HEK293 (cell line): ENCODE results near the gene ASGR2.

ENCODE experiments used
- CTCF ChIA-PET: fragments of 350-600 bp; formaldehyde crosslinking; extraction: SDS; loops from one replicate; lab custom pipeline; 2021; ENCODE audit warnings: antibody characterized with exemption; lab: Yijun Ruan, JAX
- POLR2A ChIA-PET: fragments of 300-600 bp; formaldehyde crosslinking; extraction: SDS; loops from one replicate; lab custom pipeline; 2020; ENCODE audit warnings: antibody characterized with exemption, inconsistent platforms; lab: Yijun Ruan, JAX
- H3K27ac ChIP-seq: fragments of 200-500 bp; sonication (Bioruptor generic); 2 replicates; pipeline ENCODE4 v1.5.1; 2014; ENCODE audit warnings: low read depth, low read length, control low read depth, inconsistent platforms; ENCODE audit errors: extremely low read depth
- H3K36me3 ChIP-seq, 2 experiments: fragments of 200-500 bp in 1 of 2; sonication (Bioruptor generic) in 1 of 2; 1 replicate in 1 of 2; 2 replicates in 1 of 2; pipeline ENCODE4 v1.5.1; 2014 to 2017; ENCODE audit warnings: inconsistent platforms in 2 of 2, low read length in 2 of 2; ENCODE audit not compliant: control insufficient read depth in 2 of 2, insufficient read depth in 1 of 2
- H3K4me1 ChIP-seq: fragments of 200-500 bp; sonication (Bioruptor generic); 2 replicates; pipeline ENCODE4 v1.5.1; 2014; ENCODE audit warnings: mild to moderate bottlenecking, low read length, inconsistent platforms; ENCODE audit not compliant: control insufficient read depth, insufficient read depth
- H3K4me3 ChIP-seq: 2 replicates; pipeline ENCODE4 v1.5.1; 2011; ENCODE audit warnings: low read depth, mild to moderate bottlenecking, control low read depth, low read length, moderate library complexity
- H3K9me3 ChIP-seq: fragments of 200-500 bp; sonication (Bioruptor generic); 2 replicates; pipeline ENCODE4 v1.5.1; 2014; ENCODE audit warnings: low read depth, low read length, inconsistent platforms; ENCODE audit not compliant: control insufficient read depth, insufficient read depth
- BCL11A ChIP-seq: fragments of 450-650 bp; formaldehyde crosslinking; IDR thresholded peaks from 2 replicates; pipeline ENCODE4 v1.5.1; 2016; ENCODE audit warnings: low read depth, missing biosample characterization, missing genetic modification characterization
- BCL6B ChIP-seq: fragments of 450-650 bp; formaldehyde crosslinking; IDR thresholded peaks from 2 replicates; pipeline ENCODE4 v1.5.1; 2017; ENCODE audit warnings: missing biosample characterization, missing genetic modification characterization
- KLF17 ChIP-seq: fragments of 450-650 bp; formaldehyde crosslinking; IDR thresholded peaks from 2 replicates; pipeline ENCODE4 v1.5.1; 2016; ENCODE audit warnings: missing biosample characterization, missing genetic modification characterization
- ZBTB21 ChIP-seq: fragments of 450-650 bp; formaldehyde crosslinking; IDR thresholded peaks from 2 replicates; pipeline ENCODE4 v1.5.1; 2017; ENCODE audit warnings: missing biosample characterization, missing genetic modification characterization
- ZFHX2 ChIP-seq: fragments of 450-650 bp; formaldehyde crosslinking; conservative IDR thresholded peaks from 2 replicates; pipeline ENCODE4 v1.5.1; 2016; ENCODE audit warnings: missing biosample characterization, missing genetic modification characterization
- ZNF132 ChIP-seq: fragments of 450-650 bp; formaldehyde crosslinking; IDR thresholded peaks from 2 replicates; pipeline ENCODE4 v1.5.1; 2017; ENCODE audit warnings: missing biosample characterization, missing genetic modification characterization, borderline replicate concordance
- ZNF211 ChIP-seq: fragments of 450-650 bp; formaldehyde crosslinking; IDR thresholded peaks from 2 replicates; pipeline ENCODE4 v1.5.1; 2016; ENCODE audit warnings: low read depth, missing biosample characterization, missing genetic modification characterization
- ZNF248 ChIP-seq: fragments of 450-650 bp; formaldehyde crosslinking; IDR thresholded peaks from 2 replicates; pipeline ENCODE4 v1.5.1; 2017; ENCODE audit warnings: missing biosample characterization, missing genetic modification characterization
- ZNF266 ChIP-seq: fragments of 450-650 bp; formaldehyde crosslinking; IDR thresholded peaks from 2 replicates; pipeline ENCODE4 v1.5.1; 2016; ENCODE audit warnings: missing biosample characterization, missing genetic modification characterization, low read depth
- ZNF423 ChIP-seq: fragments of 450-650 bp; formaldehyde crosslinking; IDR thresholded peaks from 2 replicates; pipeline ENCODE4 v1.5.1; 2016; ENCODE audit warnings: missing biosample characterization, missing genetic modification characterization
- ZNF426 ChIP-seq: fragments of 450-650 bp; formaldehyde crosslinking; IDR thresholded peaks from 2 replicates; pipeline ENCODE4 v1.5.1; 2017; ENCODE audit warnings: missing biosample characterization, missing genetic modification characterization, mild to moderate bottlenecking, inconsistent platforms, moderate library complexity
- ZNF518A ChIP-seq: fragments of 450-650 bp; formaldehyde crosslinking; conservative IDR thresholded peaks from 2 replicates; pipeline ENCODE4 v1.5.1; 2016; ENCODE audit warnings: low read depth, missing biosample characterization, missing genetic modification characterization
- ZNF561 ChIP-seq: fragments of 450-650 bp; IDR thresholded peaks from 2 replicates; pipeline ENCODE4 v1.5.1; 2018; ENCODE audit warnings: missing biosample characterization, missing genetic modification characterization, borderline replicate concordance
- ZNF624 ChIP-seq: fragments of 450-650 bp; formaldehyde crosslinking; IDR thresholded peaks from 2 replicates; pipeline ENCODE4 v1.5.1; 2017; ENCODE audit warnings: missing biosample characterization, missing genetic modification characterization
- ZNF626 ChIP-seq: fragments of 450-650 bp; sonication (Bioruptor Pico); formaldehyde crosslinking; IDR thresholded peaks from 2 replicates; pipeline ENCODE4 v1.5.1; 2018; ENCODE audit warnings: missing biosample characterization, missing genetic modification characterization, inconsistent platforms
- ZNF707 ChIP-seq: fragments of 450-650 bp; formaldehyde crosslinking; IDR thresholded peaks from 2 replicates; pipeline ENCODE4 v1.5.1; 2016; ENCODE audit warnings: missing biosample characterization, missing genetic modification characterization
- ZNF837 ChIP-seq: fragments of 450-650 bp; formaldehyde crosslinking; IDR thresholded peaks from 2 replicates; pipeline ENCODE4 v1.5.1; 2016; ENCODE audit warnings: missing biosample characterization, missing genetic modification characterization
- ZSCAN4 ChIP-seq: fragments of 450-650 bp; formaldehyde crosslinking; IDR thresholded peaks from 2 replicates; pipeline ENCODE4 v1.5.1; 2017; ENCODE audit warnings: missing biosample characterization, missing genetic modification characterization

Gene ASGR2

GRCh38 chr17:7107795-7108559 lies 6.6 kb downstream of the ASGR2 start:
- ChIA-PET POLR2A (interaction anchor here (0.5 kb wide), 1 partner anchor 10 kb away, joined by 3 read pairs; no protein-coding TSS in a partner anchor), CTCF (no interaction called here)
- Histone ChIP-seq H3K36me3 (no peaks in the 10 kb centered on the region), H3K4me3 (no peak overlapping the region), H3K4me1 (no peaks in the 10 kb centered on the region), H3K27ac (no peak overlapping the region), H3K9me3 (no peaks in the 10 kb centered on the region)
- TF ChIP-seq ZNF561 (tag by site-specific recombination) (no peak), KLF17 (no peak), ZSCAN4 (tag by site-specific recombination) (peak; percentile 3; the same call in 1 of the 2 replicates)

- no peaks in the 10 kb centered on the region for H3K9me3 ChIP-seq
- no peaks in the 10 kb centered on the region for H3K36me3 ChIP-seq
- POLR2A ChIA-PET = no interaction called here
- peak; percentile 56; the same call in 1 of the 2 replicates for TF ChIP-seq ZNF211 (tag by site-specific recombination)
- TF ChIP-seq ZSCAN4 (tag by site-specific recombination) = peak; percentile 52
- no peak for TF ChIP-seq ZNF624 (tag by site-specific recombination)
- no peak for TF ChIP-seq ZBTB21 (tag by site-specific recombination)
- no peak overlapping the region for H3K4me3 ChIP-seq
- CTCF ChIA-PET = interaction anchor here (0.6 kb wide), 2 partner anchors 42 to 911 kb away, joined by 3 read pairs; no protein-coding TSS in a partner anchor
- H3K27ac ChIP-seq = no peak overlapping the region
- no peaks in the 10 kb centered on the region for H3K4me1 ChIP-seq
These were observed 7.4 kb downstream of the ASGR2 start for GRCh38 chr17:7107012-7107754.

- no peaks in the 10 kb centered on the region for H3K9me3 ChIP-seq
- ChIA-PET CTCF (interaction anchor here (0.7 to 1.4 kb wide), 7 partner anchors 9 to 76 kb away, joined by 3 to 9 read pairs (median 4); no protein-coding TSS in a partner anchor), POLR2A (no interaction called here)
- no peak overlapping the region for H3K4me3 ChIP-seq
- H3K36me3 ChIP-seq = no peaks in the 10 kb centered on the region
- H3K27ac ChIP-seq = no peak overlapping the region
- H3K4me1 ChIP-seq = no peaks in the 10 kb centered on the region
- no peak for TF ChIP-seq ZNF132 (tag by site-specific recombination)
- TF ChIP-seq ZNF626 (tag by site-specific recombination) = no peak
- no peak for TF ChIP-seq ZFHX2
- no peak for TF ChIP-seq ZNF707
- no peak for TF ChIP-seq ZNF248
- no peak for TF ChIP-seq BCL11A (tag by site-specific recombination)
- no peak for TF ChIP-seq ZNF426 (tag by site-specific recombination)
- TF ChIP-seq ZNF837 = no peak
- TF ChIP-seq BCL6B (tag by site-specific recombination) = no peak
- TF ChIP-seq ZNF423 (tag by site-specific recombination) = no peak
- TF ChIP-seq ZNF266 (tag by site-specific recombination) = no peak
- TF ChIP-seq ZNF518A (tag by site-specific recombination) = no peak
These were observed 12.2 kb downstream of the ASGR2 start for GRCh38 chr17:7102421-7102820.
